Stimulated activated CD4-positive, alpha-beta T cell treated with anti-CD3 and anti-CD28 coated beads, Interleukin-4, amount 100 ng/mL, for 24 hours (primary cell): ENCODE results near the gene SOX2.

Source experiments
- DNase-seq: peaks from one replicate; pipeline ENCODE4 v3.0.0-alpha.2; 2020

Gene SOX2

DNA sequence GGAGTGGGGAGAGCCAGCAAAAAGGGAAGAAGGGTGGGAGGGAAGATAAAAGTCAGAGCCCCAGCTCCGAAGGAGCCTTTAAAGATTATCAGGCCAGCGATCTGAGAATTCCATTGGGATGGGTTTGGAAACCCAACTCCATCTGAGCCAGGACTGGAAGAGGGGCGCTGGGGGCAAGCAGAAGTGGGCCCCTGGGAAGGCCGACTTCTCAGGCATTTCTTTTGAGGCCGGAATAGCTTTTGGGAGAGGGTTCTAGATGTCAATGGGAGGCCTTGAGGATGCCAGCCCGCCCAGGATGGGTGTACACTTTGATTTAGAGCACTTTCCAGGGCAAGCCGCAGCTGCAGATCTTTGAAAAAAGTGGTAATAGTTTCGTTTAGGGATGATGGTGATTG lies 6.6 kb upstream of the SOX2 start:
- DNase-seq, result no peak

GRCh38 chr3:181707980-181708379 lies 3.7 kb upstream of the SOX2 start:
- DNase-seq, result no peak

GRCh38 chr3:181709537-181710279 lies 2.0 kb upstream of the SOX2 start:
- DNase-seq, result peak; percentile 51

DNA sequence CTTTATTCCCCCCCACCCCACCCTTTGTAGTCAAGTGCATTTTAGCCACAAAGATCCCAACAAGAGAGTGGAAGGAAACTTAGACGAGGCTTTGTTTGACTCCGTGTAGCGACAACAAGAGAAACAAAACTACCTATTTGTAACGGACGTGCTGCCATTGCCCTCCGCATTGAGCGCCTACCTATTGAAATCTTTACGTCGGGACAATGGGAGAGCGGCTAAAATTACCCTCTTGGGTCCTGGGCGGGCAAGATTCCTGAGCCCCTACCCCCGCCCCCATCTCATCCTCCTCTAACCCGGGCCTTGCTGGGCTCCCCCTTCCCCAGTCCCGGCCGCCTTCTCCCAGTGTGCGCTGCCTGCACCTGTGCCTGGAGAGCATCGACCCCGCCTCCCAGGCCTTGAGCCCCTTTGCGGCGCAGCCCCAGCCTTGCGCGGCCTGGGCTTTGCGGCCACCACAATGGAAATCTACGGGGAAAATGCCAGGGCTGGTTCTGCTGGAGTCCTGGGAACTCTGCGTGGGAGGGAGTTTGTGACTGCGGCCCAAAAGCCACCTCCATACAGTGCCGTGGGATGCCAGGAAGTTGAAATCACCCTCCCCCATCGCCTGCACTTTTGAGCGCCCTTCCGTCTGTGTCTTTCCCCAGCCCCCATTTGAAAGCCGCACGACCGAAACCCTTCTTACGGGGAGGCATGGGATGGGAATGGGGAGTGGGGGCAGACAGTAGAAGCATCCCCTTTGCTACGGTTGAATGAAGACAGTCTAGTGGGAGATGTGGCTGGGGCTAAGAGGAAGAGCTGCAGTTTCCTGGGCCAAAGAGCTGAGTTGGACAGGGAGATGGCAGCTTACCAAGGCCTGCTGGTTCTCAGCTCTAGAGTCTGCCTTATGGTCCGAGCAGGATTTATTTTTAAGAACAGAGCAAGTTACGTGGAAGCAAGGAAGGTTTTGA lies 1.1 kb upstream of the SOX2 start:
- no peak for DNase-seq

- DNase-seq, result no peak
Observed at GRCh38 chr3:181712226-181712552, 464 bp downstream of the SOX2 start.

DNA sequence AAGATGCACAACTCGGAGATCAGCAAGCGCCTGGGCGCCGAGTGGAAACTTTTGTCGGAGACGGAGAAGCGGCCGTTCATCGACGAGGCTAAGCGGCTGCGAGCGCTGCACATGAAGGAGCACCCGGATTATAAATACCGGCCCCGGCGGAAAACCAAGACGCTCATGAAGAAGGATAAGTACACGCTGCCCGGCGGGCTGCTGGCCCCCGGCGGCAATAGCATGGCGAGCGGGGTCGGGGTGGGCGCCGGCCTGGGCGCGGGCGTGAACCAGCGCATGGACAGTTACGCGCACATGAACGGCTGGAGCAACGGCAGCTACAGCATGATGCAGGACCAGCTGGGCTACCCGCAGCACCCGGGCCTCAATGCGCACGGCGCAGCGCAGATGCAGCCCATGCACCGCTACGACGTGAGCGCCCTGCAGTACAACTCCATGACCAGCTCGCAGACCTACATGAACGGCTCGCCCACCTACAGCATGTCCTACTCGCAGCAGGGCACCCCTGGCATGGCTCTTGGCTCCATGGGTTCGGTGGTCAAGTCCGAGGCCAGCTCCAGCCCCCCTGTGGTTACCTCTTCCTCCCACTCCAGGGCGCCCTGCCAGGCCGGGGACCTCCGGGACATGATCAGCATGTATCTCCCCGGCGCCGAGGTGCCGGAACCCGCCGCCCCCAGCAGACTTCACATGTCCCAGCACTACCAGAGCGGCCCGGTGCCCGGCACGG lies 991 bp downstream of the SOX2 start:
- DNase-seq, result no peak

GRCh38 chr3:181713280-181713647 lies 1.5 kb downstream of the SOX2 start:
- no peak for DNase-seq

DNA sequence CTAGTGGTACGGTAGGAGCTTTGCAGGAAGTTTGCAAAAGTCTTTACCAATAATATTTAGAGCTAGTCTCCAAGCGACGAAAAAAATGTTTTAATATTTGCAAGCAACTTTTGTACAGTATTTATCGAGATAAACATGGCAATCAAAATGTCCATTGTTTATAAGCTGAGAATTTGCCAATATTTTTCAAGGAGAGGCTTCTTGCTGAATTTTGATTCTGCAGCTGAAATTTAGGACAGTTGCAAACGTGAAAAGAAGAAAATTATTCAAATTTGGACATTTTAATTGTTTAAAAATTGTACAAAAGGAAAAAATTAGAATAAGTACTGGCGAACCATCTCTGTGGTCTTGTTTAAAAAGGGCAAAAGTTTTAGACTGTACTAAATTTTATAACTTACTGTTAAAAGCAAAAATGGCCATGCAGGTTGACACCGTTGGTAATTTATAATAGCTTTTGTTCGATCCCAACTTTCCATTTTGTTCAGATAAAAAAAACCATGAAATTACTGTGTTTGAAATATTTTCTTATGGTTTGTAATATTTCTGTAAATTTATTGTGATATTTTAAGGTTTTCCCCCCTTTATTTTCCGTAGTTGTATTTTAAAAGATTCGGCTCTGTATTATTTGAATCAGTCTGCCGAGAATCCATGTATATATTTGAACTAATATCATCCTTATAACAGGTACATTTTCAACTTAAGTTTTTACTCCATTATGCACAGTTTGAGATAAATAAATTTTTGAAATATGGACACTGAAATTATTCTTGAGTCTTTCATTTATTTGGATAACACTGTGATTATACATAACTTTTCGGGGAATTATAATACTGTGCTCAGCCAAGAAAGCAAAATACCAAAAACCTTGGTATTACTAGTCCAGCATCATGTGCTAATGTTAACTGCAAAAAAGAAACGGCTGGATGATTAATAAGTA lies 2.2 kb downstream of the SOX2 start:
- no peak for DNase-seq

DNA sequence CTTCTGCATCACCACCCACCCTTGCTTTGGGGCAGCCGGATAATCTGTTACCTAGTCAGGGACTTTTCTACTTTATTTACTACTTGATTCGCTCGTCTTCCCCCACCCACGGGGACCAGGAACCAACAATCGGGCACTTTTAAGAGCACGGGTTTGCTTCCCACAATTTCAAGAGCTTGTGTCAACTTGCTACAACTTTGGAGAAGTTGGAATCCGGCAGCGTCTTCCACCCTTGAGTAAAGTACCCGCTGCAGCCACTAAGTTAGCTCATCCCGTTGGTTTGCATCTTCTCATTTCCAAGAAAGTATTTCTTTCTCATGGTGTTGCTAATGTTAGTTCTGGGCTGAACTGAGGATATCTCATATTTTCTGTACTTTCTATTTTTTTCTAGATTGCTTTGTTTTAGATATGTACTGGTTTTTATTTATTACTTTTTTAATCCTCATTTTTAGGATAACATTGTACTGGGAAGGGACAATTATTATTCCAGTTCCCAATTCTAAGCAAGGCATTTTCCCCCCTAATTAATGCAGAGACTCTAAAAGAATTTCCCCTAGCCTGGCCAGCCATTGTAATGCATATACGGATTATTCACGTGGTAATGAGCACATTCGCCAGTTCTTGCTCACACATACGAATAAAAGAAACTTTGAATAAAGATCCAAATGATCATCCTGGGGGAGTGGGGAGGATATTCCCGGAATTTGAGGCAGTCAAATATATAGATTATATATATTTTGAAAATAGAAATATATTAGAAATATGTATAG lies 4.0 kb downstream of the SOX2 start:
- no peak for DNase-seq

DNA sequence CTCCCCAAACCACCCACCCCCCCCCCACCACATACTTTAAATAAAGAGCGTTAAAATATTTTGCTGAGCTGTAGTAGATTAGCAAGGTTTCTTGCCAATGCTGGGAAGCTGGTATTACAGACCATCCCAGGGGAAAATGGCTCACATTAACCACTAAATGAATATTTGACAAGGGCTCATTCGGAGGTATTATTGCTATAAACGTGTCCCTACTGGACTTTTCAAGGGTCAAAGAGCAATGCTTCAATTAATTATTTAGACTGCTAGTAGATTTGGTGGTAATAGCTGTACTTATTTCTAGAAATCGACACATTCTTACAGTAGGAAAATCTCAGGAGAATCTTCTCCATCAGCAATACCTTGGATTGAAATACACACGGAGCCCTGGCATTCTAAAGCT lies 5.2 kb downstream of the SOX2 start:
- no peak for DNase-seq

DNA sequence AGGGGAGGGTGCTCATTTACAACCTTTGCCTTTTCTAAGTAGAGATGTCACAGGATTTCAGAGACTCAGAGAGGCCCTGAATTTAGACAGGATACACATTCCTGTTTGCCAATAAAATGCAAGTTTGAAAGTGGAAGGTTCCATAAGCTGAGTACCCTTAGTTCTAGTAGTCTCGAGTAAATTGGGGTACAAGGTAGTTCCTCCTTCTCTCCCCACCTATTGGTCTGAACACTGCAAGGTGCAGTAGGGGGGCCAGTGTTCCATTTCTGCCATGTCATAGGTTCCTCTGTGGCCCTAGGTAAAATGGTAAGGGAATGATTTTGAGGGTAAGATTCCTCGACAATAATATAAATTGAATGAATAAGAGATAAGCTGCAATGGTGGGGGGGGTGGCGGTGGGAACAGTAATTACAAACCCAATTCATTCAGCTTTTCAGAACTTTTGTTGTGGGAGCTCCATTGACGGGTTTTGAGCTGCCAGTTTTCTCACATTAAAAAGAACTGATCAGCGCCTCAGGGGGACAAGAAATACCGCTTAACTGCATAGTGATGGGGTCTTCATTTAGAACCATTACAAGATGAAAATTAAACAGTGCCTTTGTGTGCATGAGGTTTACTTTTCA lies 5.9 kb downstream of the SOX2 start:
- no peak for DNase-seq

- no peak for DNase-seq
Observed at GRCh38 chr3:181718369-181718768, 6.6 kb downstream of the SOX2 start.

GRCh38 chr3:181718987-181719911 lies 7.5 kb downstream of the SOX2 start:
- no peak for DNase-seq

DNA sequence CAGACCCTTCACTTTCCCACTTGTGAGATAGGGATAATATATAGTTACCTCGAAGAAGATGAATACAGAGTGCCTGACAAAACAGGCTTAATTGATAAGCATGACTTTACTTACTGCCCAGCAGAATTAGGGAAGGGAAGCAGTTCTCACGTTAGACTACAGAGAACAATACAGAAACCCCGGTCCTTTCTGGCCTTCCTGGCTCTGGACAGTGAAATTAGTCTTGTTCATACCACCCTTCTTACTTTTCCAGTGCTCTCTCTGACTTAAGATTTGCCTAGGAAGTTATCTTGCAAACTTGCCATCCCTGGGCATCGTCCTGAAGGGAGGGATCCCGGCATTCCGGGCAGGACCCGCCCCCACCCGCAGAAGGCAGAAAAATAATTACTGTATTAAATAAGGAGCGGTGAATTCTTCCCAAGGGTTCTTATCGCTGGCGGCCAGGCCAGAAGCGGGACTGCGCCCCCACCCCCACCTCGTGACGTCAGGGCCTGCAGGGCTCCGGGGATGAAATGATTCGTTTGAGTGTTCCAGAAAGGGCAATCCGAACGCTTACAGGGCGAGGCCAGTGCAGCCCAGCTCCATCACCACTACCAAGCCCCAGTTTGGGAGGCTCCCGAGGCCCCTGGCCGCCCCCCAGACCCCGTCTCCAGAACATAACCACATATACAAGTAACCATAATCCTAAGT lies 8.4 kb downstream of the SOX2 start:
- no peak for DNase-seq

DNA sequence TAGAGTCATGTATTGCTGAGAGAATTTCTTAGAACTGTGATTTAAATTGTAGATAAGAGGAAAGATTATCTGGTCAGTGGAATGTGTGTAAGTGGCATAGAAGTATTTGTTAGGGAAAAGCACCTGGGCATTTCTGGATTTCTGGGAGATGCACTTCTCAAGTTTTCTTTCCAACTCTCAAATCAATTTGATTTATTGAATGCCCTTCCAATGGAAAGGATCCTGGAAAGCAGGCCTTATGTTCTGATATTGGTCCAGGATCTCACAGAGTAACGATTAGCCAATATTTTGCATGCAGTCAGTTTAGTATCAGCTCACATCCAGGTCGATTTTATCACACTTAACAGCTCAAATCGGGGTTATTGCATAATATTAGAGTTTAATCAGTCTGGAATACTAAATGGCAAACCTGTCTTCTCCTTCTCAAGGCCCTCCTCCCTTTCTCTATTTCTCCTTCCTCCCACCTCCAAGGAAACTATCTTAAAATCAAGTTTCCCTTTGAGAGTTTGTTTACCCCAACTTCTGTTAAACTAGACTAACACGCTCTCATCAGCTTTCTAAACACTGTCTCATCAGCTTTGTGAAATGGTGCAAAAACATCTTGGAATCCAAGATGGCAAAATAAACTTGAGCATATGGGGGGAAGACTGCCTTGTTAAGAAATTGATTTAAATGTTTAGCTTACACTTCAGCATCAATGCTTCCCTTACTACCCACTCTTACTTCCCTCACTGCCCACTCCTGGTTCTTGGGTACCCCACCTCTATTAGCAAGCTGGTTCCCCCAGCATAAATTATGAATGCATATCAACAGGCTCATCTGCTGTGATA lies 9.5 kb downstream of the SOX2 start:
- no peak for DNase-seq

DNA sequence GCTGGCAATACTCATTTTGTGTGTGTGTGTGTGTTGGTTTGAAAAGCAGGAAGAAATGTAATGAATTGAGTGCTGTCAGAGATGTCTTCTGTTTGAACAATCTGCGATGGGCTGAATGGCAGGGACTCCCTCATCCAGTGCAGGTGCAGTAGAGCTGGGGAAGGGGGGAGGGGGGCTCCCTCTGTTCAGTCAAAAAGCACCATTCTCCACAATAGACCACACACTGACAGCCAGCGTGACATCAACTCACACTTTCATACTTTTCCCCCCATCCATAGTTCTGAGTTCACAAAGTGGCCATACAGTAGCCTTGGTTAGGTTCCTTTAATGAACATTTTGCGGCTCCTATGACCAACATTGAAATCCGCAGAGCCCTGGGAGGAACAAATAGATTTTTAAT lies 10.4 kb downstream of the SOX2 start:
- no peak for DNase-seq

- DNase-seq, result no peak
Observed at GRCh38 chr3:181722766-181723425, 11.2 kb downstream of the SOX2 start.

GRCh38 chr3:181723625-181724191 lies 12.0 kb downstream of the SOX2 start:
- no peak for DNase-seq
